Measurements from ENCODE around the gene TRABD. TPM values are rescaled to one million over a fixed set of nuclear protein-coding genes. Genes with fewer than 3 reads are reported as not detected.

Gene TRABD
- polyA plus RNA-seq, 1 donor from 2014 or later = 31.8 TPM

DNA sequence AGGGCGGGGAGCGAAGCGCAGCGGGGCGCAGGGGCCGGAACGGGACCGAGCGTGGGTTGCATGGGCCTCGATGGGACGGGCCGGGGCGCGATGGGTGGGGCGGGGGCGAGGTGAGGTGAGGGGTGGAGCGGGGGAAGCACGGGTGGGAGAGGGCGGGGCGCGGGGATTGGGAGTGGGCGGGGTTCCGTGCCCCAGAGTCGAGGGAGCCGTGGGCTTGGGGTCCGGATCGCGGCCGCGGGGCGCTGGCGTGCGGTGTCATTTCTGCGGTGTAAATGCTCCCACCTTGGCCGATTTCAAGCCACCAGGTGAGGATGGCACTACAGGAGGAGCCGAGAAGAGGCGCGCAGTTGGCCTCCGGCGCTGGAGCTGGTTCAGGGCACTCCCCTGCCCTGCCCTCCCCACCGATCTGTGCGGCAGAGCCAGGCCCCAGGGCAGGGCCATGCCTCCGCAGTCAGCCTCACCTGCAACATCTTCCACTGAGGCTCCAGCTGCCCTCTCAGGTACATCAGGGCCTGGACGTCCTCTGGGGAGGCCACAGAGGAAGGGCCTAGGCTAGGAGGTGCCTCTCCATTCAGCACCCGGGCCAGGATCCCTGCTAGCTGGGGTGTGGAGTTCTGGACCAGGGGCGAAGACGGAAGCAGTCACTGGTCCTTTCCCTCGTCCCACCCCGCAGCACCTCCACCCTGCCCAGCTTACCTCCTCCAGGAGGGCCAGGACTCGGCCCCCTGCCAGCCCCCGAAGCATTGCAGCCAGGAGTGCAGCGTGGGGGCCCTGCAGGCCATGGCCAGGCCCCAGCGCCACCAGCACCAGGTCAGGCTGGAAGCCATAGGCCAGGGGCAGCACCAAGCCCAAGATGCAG is 59.7 kb downstream of the TRABD start:
- Histone ChIP-seq H3K36me3 (ENCODE audit: insufficient read depth, low read length) (no peaks in the 10 kb centered on the region), H3K9me3 (ENCODE audit: low read length) (no peaks in the 10 kb centered on the region), H3K79me2 (replicated peaks; ENCODE audit: insufficient read depth, low read length) (peaks cover 31% of the 10 kb centered on the region), H3K9ac (ENCODE audit: low read length) (peak overlapping the region; percentile 86), H3K4me3 (ENCODE audit: low read length) (peak overlapping the region; percentile 95), H3K27me3 (ENCODE audit: insufficient read depth, low read depth, low read length) (no peaks in the 10 kb centered on the region), H2AFZ (ENCODE audit: low read depth, low read length) (no peak overlapping the region), H4K20me1 (ENCODE audit: insufficient read depth) (no peaks in the 10 kb centered on the region), H3K4me2 (ENCODE audit: low read length) (peak overlapping the region; percentile 82), H3K9me2 (ENCODE audit: insufficient read depth, low read length) (no peaks in the 10 kb centered on the region), H3K27ac (ENCODE audit: low read length) (peak overlapping the region; percentile 81), H3F3A (ENCODE audit: insufficient read depth, low read length, poor library complexity, severe bottlenecking) (no peaks in the 10 kb centered on the region)
- TF ChIP-seq POLR2AphosphoS5 (IDR thresholded peaks at IDR 0.05) (no peak), MXI1 (conservative IDR thresholded peaks at IDR 0.05; ENCODE audit: poor library complexity, severe bottlenecking) (peak; percentile 32)

- H3K9ac ChIP-seq (ENCODE audit: low read length) = peak overlapping the region; percentile 86
- H4K20me1 ChIP-seq (ENCODE audit: insufficient read depth) = no peaks in the 10 kb centered on the region
- TF ChIP-seq, protein P1, sequence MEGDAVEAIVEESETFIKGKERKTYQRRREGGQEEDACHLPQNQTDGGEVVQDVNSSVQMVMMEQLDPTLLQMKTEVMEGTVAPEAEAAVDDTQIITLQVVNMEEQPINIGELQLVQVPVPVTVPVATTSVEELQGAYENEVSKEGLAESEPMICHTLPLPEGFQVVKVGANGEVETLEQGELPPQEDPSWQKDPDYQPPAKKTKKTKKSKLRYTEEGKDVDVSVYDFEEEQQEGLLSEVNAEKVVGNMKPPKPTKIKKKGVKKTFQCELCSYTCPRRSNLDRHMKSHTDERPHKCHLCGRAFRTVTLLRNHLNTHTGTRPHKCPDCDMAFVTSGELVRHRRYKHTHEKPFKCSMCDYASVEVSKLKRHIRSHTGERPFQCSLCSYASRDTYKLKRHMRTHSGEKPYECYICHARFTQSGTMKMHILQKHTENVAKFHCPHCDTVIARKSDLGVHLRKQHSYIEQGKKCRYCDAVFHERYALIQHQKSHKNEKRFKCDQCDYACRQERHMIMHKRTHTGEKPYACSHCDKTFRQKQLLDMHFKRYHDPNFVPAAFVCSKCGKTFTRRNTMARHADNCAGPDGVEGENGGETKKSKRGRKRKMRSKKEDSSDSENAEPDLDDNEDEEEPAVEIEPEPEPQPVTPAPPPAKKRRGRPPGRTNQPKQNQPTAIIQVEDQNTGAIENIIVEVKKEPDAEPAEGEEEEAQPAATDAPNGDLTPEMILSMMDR (IDR thresholded peaks at IDR 0.05; ENCODE audit: poor library complexity, severe bottlenecking) = peak; percentile 40
- TF ChIP-seq POLR2AphosphoS5 (IDR thresholded peaks at IDR 0.05) (no peak), MXI1 (conservative IDR thresholded peaks at IDR 0.05; ENCODE audit: poor library complexity, severe bottlenecking) (no peak)
- peaks cover 26% of the 10 kb centered on the region for H3K79me2 ChIP-seq (replicated peaks; ENCODE audit: insufficient read depth, low read length)
- no peak overlapping the region for H3K4me2 ChIP-seq (ENCODE audit: low read length)
- H2AFZ ChIP-seq (ENCODE audit: low read depth, low read length) = no peak overlapping the region
- no peaks in the 10 kb centered on the region for H3K9me3 ChIP-seq (ENCODE audit: low read length)
- no peaks in the 10 kb centered on the region for H3K9me2 ChIP-seq (ENCODE audit: insufficient read depth, low read length)
- no peaks in the 10 kb centered on the region for H3F3A ChIP-seq (ENCODE audit: insufficient read depth, low read length, poor library complexity, severe bottlenecking)
- H3K27me3 ChIP-seq (ENCODE audit: insufficient read depth, low read depth, low read length) = no peaks in the 10 kb centered on the region
- peak overlapping the region; percentile 95 for H3K4me3 ChIP-seq (ENCODE audit: low read length)
- H3K27ac ChIP-seq (ENCODE audit: low read length) = no peak overlapping the region
- no peaks in the 10 kb centered on the region for H3K36me3 ChIP-seq (ENCODE audit: insufficient read depth, low read length)
Measured at GRCh38 chr22:50246242-50247175, 60.8 kb downstream of the TRABD start.

- TF ChIP-seq, protein P1 (IDR thresholded peaks at IDR 0.05; ENCODE audit: poor library complexity, severe bottlenecking) = no peak
- TF ChIP-seq MXI1 (conservative IDR thresholded peaks at IDR 0.05; ENCODE audit: poor library complexity, severe bottlenecking) (no peak), SMC3 (conservative IDR thresholded peaks at IDR 0.05; ENCODE audit: poor library complexity) (no peak), RAD21 (conservative IDR thresholded peaks at IDR 0.05) (no peak), POLR2AphosphoS5 (IDR thresholded peaks at IDR 0.05) (no peak), EP300 (conservative IDR thresholded peaks at IDR 0.05; ENCODE audit: poor library complexity, severe bottlenecking) (no peak), EZH2 (IDR thresholded peaks at IDR 0.05; ENCODE audit: borderline replicate concordance, insufficient read depth, low read length, poor library complexity, severe bottlenecking) (no peak), TAF1 (IDR thresholded peaks at IDR 0.05; ENCODE audit: low read depth) (no peak)
- TF ChIP-seq, protein P2, sequence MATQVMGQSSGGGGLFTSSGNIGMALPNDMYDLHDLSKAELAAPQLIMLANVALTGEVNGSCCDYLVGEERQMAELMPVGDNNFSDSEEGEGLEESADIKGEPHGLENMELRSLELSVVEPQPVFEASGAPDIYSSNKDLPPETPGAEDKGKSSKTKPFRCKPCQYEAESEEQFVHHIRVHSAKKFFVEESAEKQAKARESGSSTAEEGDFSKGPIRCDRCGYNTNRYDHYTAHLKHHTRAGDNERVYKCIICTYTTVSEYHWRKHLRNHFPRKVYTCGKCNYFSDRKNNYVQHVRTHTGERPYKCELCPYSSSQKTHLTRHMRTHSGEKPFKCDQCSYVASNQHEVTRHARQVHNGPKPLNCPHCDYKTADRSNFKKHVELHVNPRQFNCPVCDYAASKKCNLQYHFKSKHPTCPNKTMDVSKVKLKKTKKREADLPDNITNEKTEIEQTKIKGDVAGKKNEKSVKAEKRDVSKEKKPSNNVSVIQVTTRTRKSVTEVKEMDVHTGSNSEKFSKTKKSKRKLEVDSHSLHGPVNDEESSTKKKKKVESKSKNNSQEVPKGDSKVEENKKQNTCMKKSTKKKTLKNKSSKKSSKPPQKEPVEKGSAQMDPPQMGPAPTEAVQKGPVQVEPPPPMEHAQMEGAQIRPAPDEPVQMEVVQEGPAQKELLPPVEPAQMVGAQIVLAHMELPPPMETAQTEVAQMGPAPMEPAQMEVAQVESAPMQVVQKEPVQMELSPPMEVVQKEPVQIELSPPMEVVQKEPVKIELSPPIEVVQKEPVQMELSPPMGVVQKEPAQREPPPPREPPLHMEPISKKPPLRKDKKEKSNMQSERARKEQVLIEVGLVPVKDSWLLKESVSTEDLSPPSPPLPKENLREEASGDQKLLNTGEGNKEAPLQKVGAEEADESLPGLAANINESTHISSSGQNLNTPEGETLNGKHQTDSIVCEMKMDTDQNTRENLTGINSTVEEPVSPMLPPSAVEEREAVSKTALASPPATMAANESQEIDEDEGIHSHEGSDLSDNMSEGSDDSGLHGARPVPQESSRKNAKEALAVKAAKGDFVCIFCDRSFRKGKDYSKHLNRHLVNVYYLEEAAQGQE (IDR thresholded peaks at IDR 0.05; ENCODE audit: borderline replicate concordance) = no peak
- Histone ChIP-seq H4K20me1 (ENCODE audit: insufficient read depth) (no peaks in the 10 kb centered on the region), H3K27me3 (ENCODE audit: insufficient read depth, low read depth, low read length) (no peaks in the 10 kb centered on the region), H3K79me2 (replicated peaks; ENCODE audit: insufficient read depth, low read length) (peaks cover 14% of the 10 kb centered on the region), H3K9me2 (ENCODE audit: insufficient read depth, low read length) (no peaks in the 10 kb centered on the region), H3F3A (ENCODE audit: insufficient read depth, low read length, poor library complexity, severe bottlenecking) (no peaks in the 10 kb centered on the region), H3K27ac (ENCODE audit: low read length) (no peak overlapping the region), H2AFZ (ENCODE audit: low read depth, low read length) (no peak overlapping the region), H3K9me3 (ENCODE audit: low read length) (no peaks in the 10 kb centered on the region), H3K9ac (ENCODE audit: low read length) (no peak overlapping the region), H3K4me2 (ENCODE audit: low read length) (no peak overlapping the region), H3K36me3 (ENCODE audit: insufficient read depth, low read length) (no peaks in the 10 kb centered on the region), H3K4me3 (ENCODE audit: low read length) (no peak overlapping the region)
Measured at GRCh38 chr22:50247748-50248147, 62.0 kb downstream of the TRABD start.

All from neural cell (in vitro differentiated cells).